Activated B cell treated with CpG ODN at 0.5 μM for 24 hours (primary cell): ENCODE data around the gene ZNF45. TPM values are rescaled to one million over a fixed set of nuclear protein-coding genes. Genes with fewer than 3 reads are reported as not detected.

Experiments
- ATAC-seq: fragments of 200-7000 bp; cut with Tn5 transposase; one replicate; pipeline ENCODE4 v1.10.0; 2021; ENCODE audit warnings: low read depth, mild to moderate bottlenecking, moderate library complexity
- CTCF ChIA-PET: fragments of 350-600 bp; sonication (Branson Sonifier 250); formaldehyde crosslinking; loops from one replicate; lab custom pipeline; 2021; ENCODE audit warnings: antibody characterized with exemption; lab: Charles Lee
- POLR2A ChIA-PET: fragments of 350-600 bp; sonication (Branson Sonifier 250); formaldehyde crosslinking; loops from one replicate; lab custom pipeline; 2021; ENCODE audit warnings: antibody characterized with exemption; lab: Charles Lee
- DNase-seq: peaks from one replicate; pipeline ENCODE4 v3.0.0; 2022
- H3K27ac Mint-ChIP-seq: one replicate; pipeline ENCODE4 v1.8.0; 2020; ENCODE audit warnings: mixed read lengths
- H3K27me3 Mint-ChIP-seq: one replicate; pipeline ENCODE4 v1.8.0; 2021; ENCODE audit warnings: mixed read lengths
- H3K36me3 Mint-ChIP-seq: one replicate; pipeline ENCODE4 v1.8.0; 2021; ENCODE audit warnings: low read depth, mixed read lengths
- H3K4me1 Mint-ChIP-seq: one replicate; pipeline ENCODE4 v1.8.0; 2021; ENCODE audit warnings: mixed read lengths
- H3K4me3 Mint-ChIP-seq: one replicate; pipeline ENCODE4 v1.8.0; 2020; ENCODE audit warnings: mild to moderate bottlenecking, mixed read lengths
- H3K9me3 Mint-ChIP-seq: one replicate; pipeline ENCODE4 v1.8.0; 2020; ENCODE audit warnings: mixed read lengths
- intact Hi-C: fragments of 100-400 bp; cut with micrococcal nuclease; formaldehyde crosslinking; loops from one replicate; pipeline ENCODE4 v1.15.1; 2024
- total RNA-seq: library from RNA; stranded (reverse); gene quantifications from 2 replicates; pipeline ENCODE4 v1.2.3, GENCODE V29; 2022
- TF ChIP-seq, protein P1 (sequence below): fragments of 200-600 bp; IDR thresholded peaks from one replicate; pipeline ENCODE4 v1.8.0; 2022; ENCODE audit warnings: antibody characterized with exemption, mild to moderate bottlenecking

Gene ZNF45
- total RNA-seq, 1 donor from 2014 or later = 19.1 TPM

DNA sequence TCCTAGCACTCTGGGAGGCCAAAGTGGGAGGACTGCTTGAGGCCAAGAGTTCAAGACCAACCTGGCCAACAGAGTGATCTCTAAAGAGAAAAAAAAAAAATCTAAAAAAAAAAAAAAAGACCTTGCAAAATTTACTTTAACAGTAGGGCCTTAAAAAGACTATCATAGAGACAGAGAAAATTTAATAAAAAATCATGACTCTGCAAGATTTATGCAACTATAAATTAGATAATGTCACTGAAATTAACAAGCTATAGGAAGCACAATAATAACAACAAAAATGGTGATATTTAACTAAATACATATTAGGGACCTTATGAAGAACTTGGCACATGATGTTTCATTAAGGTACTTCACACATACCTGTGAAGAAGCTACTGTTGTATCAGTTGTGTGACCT lies 11.2 kb downstream of the ZNF45 start:
- peaks cover 93% of the 10 kb centered on the region for H3K36me3 Mint-ChIP-seq
- H3K9me3 Mint-ChIP-seq = peaks cover 20% of the 10 kb centered on the region
- CTCF ChIA-PET = no interaction called here

DNA sequence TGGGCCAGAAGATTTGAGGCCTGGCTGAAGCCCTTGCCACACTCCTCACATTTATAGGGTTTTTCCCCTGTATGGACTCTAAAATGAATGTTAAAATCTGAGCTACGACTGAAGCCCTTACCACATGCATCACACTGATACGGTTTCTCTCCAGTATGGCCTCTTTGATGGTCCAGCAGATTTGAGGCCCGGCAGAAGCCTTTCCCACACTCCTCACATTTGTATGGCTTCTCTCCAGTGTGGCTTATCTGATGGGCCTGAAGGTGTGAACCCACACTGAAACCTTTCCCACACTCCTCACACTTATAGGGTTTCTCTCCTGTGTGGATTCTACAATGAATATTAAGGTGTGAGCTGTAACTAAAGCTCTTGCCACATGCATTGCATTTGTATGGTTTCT lies 21.0 kb downstream of the ZNF45 start:
- Mint-ChIP-seq H3K9me3 (peaks cover 54% of the 10 kb centered on the region), H3K4me1 (no peaks in the 10 kb centered on the region), H3K36me3 (peaks cover 83% of the 10 kb centered on the region), H3K27ac (no peak overlapping the region), H3K27me3 (no peaks in the 10 kb centered on the region), H3K4me3 (no peak overlapping the region)
- ChIA-PET CTCF (no interaction called here), POLR2A (no interaction called here)
- TF ChIP-seq, protein P1, sequence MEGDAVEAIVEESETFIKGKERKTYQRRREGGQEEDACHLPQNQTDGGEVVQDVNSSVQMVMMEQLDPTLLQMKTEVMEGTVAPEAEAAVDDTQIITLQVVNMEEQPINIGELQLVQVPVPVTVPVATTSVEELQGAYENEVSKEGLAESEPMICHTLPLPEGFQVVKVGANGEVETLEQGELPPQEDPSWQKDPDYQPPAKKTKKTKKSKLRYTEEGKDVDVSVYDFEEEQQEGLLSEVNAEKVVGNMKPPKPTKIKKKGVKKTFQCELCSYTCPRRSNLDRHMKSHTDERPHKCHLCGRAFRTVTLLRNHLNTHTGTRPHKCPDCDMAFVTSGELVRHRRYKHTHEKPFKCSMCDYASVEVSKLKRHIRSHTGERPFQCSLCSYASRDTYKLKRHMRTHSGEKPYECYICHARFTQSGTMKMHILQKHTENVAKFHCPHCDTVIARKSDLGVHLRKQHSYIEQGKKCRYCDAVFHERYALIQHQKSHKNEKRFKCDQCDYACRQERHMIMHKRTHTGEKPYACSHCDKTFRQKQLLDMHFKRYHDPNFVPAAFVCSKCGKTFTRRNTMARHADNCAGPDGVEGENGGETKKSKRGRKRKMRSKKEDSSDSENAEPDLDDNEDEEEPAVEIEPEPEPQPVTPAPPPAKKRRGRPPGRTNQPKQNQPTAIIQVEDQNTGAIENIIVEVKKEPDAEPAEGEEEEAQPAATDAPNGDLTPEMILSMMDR = no peak
- ATAC-seq = no peak
- intact Hi-C loops = no loop called here
- DNase-seq = no peak

More for the DNA sequence above, 11.2 kb downstream of the ZNF45 start:
- POLR2A ChIA-PET = no interaction called here
- Mint-ChIP-seq H3K4me1 (no peaks in the 10 kb centered on the region), H3K27ac (no peak overlapping the region), H3K4me3 (no peak overlapping the region), H3K27me3 (no peaks in the 10 kb centered on the region)
- no peak for DNase-seq
- ATAC-seq = no peak
- TF ChIP-seq, protein P1 = no peak
- intact Hi-C loops = no loop called here

DNA sequence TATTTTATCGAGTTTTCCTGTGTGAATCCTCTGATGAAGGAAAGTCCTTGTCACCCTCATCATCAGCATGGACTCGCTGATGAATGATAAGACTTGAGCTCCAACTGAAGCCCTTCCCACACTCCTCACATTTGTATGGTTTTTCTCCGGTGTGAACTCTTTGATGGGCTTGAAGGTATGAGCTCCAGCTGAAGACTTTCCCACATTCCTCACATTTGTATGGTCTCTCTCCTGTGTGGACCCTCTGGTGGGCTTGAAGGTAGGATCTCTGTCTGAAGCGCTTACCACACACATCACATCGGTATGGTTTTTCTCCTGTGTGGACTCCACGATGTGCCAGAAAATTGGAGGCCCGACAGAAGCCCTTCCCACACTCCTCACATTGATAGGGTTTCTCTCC lies 21.7 kb downstream of the ZNF45 start:
- CTCF ChIA-PET = no interaction called here
- TF ChIP-seq, protein P1 = no peak
- H3K4me3 Mint-ChIP-seq = no peak overlapping the region
- H3K27me3 Mint-ChIP-seq = no peaks in the 10 kb centered on the region
- peaks cover 52% of the 10 kb centered on the region for H3K9me3 Mint-ChIP-seq
- DNase-seq = no peak
- H3K27ac Mint-ChIP-seq = no peak overlapping the region
- H3K4me1 Mint-ChIP-seq = no peaks in the 10 kb centered on the region
- POLR2A ChIA-PET = no interaction called here
- intact Hi-C loops = no loop called here
- no peak for ATAC-seq
- peaks cover 76% of the 10 kb centered on the region for H3K36me3 Mint-ChIP-seq

DNA sequence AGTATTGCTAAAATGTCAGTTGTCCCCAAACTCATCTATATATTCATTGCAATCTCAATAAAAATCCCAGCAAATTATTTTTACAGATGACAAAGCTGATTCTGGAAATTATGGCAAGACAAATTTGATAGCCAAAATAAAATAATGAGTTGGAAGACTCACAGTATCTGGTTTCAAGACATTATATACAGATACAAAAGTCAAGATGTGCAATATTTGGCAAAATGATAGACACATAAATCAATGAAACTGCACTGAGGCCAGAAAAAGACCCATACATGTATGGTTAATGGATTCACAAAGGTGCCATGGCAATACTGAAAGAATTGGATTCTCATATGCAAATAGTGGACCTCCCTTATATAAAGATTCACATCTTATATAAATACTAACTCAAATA lies 24.2 kb downstream of the ZNF45 start:
- peaks cover 57% of the 10 kb centered on the region for H3K9me3 Mint-ChIP-seq
- H3K4me1 Mint-ChIP-seq = no peaks in the 10 kb centered on the region
- TF ChIP-seq, protein P1 = no peak
- H3K4me3 Mint-ChIP-seq = no peak overlapping the region
- H3K36me3 Mint-ChIP-seq = peaks cover 63% of the 10 kb centered on the region
- no peak for ATAC-seq
- ChIA-PET CTCF (no interaction called here), POLR2A (no interaction called here)
- H3K27me3 Mint-ChIP-seq = no peaks in the 10 kb centered on the region
- DNase-seq = no peak
- H3K27ac Mint-ChIP-seq = no peak overlapping the region
- intact Hi-C loops = no loop called here

DNA sequence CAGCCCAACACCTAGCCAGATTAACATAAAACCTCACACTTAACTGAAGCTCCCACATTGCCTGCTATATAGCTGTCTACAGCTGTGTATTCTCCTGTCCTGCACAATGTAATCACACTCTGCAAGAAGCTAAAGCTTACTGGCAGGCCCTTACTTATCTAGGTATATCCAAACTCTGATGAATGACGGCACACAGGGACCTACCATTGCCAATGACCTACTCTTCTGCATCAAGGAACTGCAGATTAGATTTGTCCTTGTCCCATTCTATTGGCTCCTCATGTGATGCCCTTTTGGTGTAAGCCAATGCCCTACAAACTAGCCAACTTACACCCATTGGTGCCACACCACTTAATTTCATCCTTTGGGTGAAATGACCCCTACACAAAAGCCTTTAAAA lies 26.4 kb downstream of the ZNF45 start:
- CTCF ChIA-PET = no interaction called here
- H3K4me1 Mint-ChIP-seq = no peaks in the 10 kb centered on the region
- H3K36me3 Mint-ChIP-seq = peaks cover 52% of the 10 kb centered on the region
- ATAC-seq (no peak), DNase-seq (no peak)
- POLR2A ChIA-PET = no interaction called here
- intact Hi-C loops = no loop called here
- TF ChIP-seq, protein P1 = no peak
- no peak overlapping the region for H3K4me3 Mint-ChIP-seq
- H3K27me3 Mint-ChIP-seq = no peaks in the 10 kb centered on the region
- peaks cover 54% of the 10 kb centered on the region for H3K9me3 Mint-ChIP-seq
- no peak overlapping the region for H3K27ac Mint-ChIP-seq
